ENCODE results near the gene PDE4D.

GRCh38 chr5:59569608-59570334 lies 323.8 kb downstream of the PDE4D start:
- TF ChIP-seq CTCF (conservative IDR thresholded peaks at IDR 0.05 in 1 of 2, IDR thresholded peaks at IDR 0.05 in 1 of 2; ENCODE audit: extremely low read depth in 1 of 2, insufficient read depth in 1 of 2, low read depth in 1 of 2, low read length in 2 of 2) (no peak), EZH2 (IDR thresholded peaks at IDR 0.05; ENCODE audit: borderline replicate concordance, low read length) (no peak)
